ENCODE results near the gene PPP1R12C.
A peak's percentile ranks its signal among the peaks of the same experiment; 100 is the strongest.

The PPP1R12C gene

GRCh38 chr19:55106591-55106990 is 10.8 kb downstream of the PPP1R12C start:
- TF ChIP-seq GLIS3 (CRISPR knock-in tag; IDR thresholded peaks at IDR 0.05): no peak
- TF ChIP-seq SNAI2 (CRISPR knock-in tag; IDR thresholded peaks at IDR 0.05): no peak
- TF ChIP-seq, protein P1, sequence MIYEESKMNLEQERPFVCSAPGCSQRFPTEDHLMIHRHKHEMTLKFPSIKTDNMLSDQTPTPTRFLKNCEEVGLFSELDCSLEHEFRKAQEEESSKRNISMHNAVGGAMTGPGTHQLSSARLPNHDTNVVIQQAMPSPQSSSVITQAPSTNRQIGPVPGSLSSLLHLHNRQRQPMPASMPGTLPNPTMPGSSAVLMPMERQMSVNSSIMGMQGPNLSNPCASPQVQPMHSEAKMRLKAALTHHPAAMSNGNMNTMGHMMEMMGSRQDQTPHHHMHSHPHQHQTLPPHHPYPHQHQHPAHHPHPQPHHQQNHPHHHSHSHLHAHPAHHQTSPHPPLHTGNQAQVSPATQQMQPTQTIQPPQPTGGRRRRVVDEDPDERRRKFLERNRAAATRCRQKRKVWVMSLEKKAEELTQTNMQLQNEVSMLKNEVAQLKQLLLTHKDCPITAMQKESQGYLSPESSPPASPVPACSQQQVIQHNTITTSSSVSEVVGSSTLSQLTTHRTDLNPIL (CRISPR knock-in tag; IDR thresholded peaks at IDR 0.05; ENCODE audit: low read depth): no peak
- no peak for TF ChIP-seq ESRRG (CRISPR knock-in tag; IDR thresholded peaks at IDR 0.05)
- no peak for TF ChIP-seq ZFP3 (CRISPR knock-in tag; IDR thresholded peaks at IDR 0.05)
- no peak for TF ChIP-seq ZNF8 (CRISPR knock-in tag; IDR thresholded peaks at IDR 0.05)
- no peak for ATAC-seq

GRCh38 chr19:55105237-55105636 is 12.2 kb downstream of the PPP1R12C start:
- TF ChIP-seq POU6F1 (CRISPR knock-in tag; IDR thresholded peaks at IDR 0.05; ENCODE audit: borderline replicate concordance, low read depth) (no peak), ZC3H10 (CRISPR knock-in tag; IDR thresholded peaks at IDR 0.05) (no peak), ARNTL (CRISPR knock-in tag; IDR thresholded peaks at IDR 0.05; ENCODE audit: borderline replicate concordance, low read depth) (no peak), ZNF70 (CRISPR knock-in tag; IDR thresholded peaks at IDR 0.05) (no peak), ZFP3 (CRISPR knock-in tag; IDR thresholded peaks at IDR 0.05) (no peak), CSDC2 (CRISPR knock-in tag; IDR thresholded peaks at IDR 0.05) (no peak), ESRRG (CRISPR knock-in tag; IDR thresholded peaks at IDR 0.05) (no peak), TCF4 (CRISPR knock-in tag; IDR thresholded peaks at IDR 0.05; ENCODE audit: borderline replicate concordance) (no peak), ZNF565 (CRISPR knock-in tag; conservative IDR thresholded peaks at IDR 0.05; ENCODE audit: low read depth) (no peak), RARB (CRISPR knock-in tag; IDR thresholded peaks at IDR 0.05) (no peak), ISL1 (CRISPR knock-in tag; IDR thresholded peaks at IDR 0.05) (no peak), SNAI2 (CRISPR knock-in tag; IDR thresholded peaks at IDR 0.05) (no peak), OSR1 (CRISPR knock-in tag; IDR thresholded peaks at IDR 0.05) (no peak), GLIS3 (CRISPR knock-in tag; IDR thresholded peaks at IDR 0.05) (no peak), TOX (CRISPR knock-in tag; IDR thresholded peaks at IDR 0.05; ENCODE audit: borderline replicate concordance) (no peak)
- TF ChIP-seq, protein P2, sequence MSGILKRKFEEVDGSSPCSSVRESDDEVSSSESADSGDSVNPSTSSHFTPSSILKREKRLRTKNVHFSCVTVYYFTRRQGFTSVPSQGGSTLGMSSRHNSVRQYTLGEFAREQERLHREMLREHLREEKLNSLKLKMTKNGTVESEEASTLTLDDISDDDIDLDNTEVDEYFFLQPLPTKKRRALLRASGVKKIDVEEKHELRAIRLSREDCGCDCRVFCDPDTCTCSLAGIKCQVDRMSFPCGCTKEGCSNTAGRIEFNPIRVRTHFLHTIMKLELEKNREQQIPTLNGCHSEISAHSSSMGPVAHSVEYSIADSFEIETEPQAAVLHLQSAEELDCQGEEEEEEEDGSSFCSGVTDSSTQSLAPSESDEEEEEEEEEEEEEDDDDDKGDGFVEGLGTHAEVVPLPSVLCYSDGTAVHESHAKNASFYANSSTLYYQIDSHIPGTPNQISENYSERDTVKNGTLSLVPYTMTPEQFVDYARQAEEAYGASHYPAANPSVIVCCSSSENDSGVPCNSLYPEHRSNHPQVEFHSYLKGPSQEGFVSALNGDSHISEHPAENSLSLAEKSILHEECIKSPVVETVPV (CRISPR knock-in tag; IDR thresholded peaks at IDR 0.05): no peak
- TF ChIP-seq, protein P3, sequence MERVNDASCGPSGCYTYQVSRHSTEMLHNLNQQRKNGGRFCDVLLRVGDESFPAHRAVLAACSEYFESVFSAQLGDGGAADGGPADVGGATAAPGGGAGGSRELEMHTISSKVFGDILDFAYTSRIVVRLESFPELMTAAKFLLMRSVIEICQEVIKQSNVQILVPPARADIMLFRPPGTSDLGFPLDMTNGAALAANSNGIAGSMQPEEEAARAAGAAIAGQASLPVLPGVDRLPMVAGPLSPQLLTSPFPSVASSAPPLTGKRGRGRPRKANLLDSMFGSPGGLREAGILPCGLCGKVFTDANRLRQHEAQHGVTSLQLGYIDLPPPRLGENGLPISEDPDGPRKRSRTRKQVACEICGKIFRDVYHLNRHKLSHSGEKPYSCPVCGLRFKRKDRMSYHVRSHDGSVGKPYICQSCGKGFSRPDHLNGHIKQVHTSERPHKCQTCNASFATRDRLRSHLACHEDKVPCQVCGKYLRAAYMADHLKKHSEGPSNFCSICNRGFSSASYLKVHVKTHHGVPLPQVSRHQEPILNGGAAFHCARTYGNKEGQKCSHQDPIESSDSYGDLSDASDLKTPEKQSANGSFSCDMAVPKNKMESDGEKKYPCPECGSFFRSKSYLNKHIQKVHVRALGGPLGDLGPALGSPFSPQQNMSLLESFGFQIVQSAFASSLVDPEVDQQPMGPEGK (CRISPR knock-in tag; IDR thresholded peaks at IDR 0.05; ENCODE audit: borderline replicate concordance): no peak

DNA sequence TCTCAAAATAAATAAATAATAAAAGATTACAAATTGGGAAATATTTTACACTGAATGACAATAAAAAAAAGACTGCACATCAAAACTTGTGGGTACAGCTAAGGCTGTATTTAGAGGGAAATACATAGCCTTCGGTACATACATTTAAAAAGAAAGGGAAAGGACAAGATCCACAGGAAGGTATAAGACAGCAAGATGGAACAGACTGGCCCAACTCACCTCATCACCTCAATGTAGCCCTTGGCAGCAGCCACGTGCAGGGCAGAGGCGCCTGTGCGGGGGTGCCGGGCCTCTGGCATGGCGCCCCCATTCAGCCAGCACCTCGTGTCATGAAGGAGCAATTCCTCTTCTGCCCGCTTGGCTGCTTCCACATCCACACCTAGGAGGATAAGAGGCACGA is 14.2 kb downstream of the PPP1R12C start:
- TF ChIP-seq ARNTL (CRISPR knock-in tag; IDR thresholded peaks at IDR 0.05; ENCODE audit: borderline replicate concordance, low read depth) (no peak), RARB (CRISPR knock-in tag; IDR thresholded peaks at IDR 0.05) (no peak), ZNF8 (CRISPR knock-in tag; IDR thresholded peaks at IDR 0.05) (peak; percentile 58)
- TF ChIP-seq, protein P4, sequence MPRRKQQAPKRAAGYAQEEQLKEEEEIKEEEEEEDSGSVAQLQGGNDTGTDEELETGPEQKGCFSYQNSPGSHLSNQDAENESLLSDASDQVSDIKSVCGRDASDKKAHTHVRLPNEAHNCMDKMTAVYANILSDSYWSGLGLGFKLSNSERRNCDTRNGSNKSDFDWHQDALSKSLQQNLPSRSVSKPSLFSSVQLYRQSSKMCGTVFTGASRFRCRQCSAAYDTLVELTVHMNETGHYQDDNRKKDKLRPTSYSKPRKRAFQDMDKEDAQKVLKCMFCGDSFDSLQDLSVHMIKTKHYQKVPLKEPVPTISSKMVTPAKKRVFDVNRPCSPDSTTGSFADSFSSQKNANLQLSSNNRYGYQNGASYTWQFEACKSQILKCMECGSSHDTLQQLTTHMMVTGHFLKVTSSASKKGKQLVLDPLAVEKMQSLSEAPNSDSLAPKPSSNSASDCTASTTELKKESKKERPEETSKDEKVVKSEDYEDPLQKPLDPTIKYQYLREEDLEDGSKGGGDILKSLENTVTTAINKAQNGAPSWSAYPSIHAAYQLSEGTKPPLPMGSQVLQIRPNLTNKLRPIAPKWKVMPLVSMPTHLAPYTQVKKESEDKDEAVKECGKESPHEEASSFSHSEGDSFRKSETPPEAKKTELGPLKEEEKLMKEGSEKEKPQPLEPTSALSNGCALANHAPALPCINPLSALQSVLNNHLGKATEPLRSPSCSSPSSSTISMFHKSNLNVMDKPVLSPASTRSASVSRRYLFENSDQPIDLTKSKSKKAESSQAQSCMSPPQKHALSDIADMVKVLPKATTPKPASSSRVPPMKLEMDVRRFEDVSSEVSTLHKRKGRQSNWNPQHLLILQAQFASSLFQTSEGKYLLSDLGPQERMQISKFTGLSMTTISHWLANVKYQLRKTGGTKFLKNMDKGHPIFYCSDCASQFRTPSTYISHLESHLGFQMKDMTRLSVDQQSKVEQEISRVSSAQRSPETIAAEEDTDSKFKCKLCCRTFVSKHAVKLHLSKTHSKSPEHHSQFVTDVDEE (CRISPR knock-in tag; IDR thresholded peaks at IDR 0.05): no peak
- no peak for ATAC-seq

More at GRCh38 chr19:55105237-55105636, 12.2 kb downstream of the PPP1R12C start:
- ATAC-seq: no peak

GRCh38 chr19:55101261-55101660 is 16.2 kb downstream of the PPP1R12C start:
- TF ChIP-seq ARNTL (CRISPR knock-in tag; IDR thresholded peaks at IDR 0.05; ENCODE audit: borderline replicate concordance, low read depth) (no peak), TCF4 (CRISPR knock-in tag; IDR thresholded peaks at IDR 0.05; ENCODE audit: borderline replicate concordance) (no peak), ZFP30 (CRISPR knock-in tag; IDR thresholded peaks at IDR 0.05) (no peak)
- no peak for ATAC-seq
